SU-DHL-6 (cell line): ENCODE data around the gene SLC39A7.

Experiments
- H2AFZ ChIP-seq: fragments of 200-600 bp; sonication (generic); 2 replicates; pipeline ENCODE4 v1.6.1; 2014; ENCODE audit warnings: low read depth, mild to moderate bottlenecking, moderate library complexity, mixed read lengths, antibody characterized with exemption, low read length; ENCODE audit not compliant: severe bottlenecking
- H3F3A ChIP-seq: fragments of 200-600 bp; shearing (Covaris generic); 2 replicates; pipeline ENCODE4 v1.6.0; 2016; ENCODE audit warnings: antibody characterized with exemption, mild to moderate bottlenecking; ENCODE audit not compliant: insufficient read depth
- H3K27ac ChIP-seq: fragments of 200-600 bp; sonication (generic); 2 replicates; pipeline ENCODE4 v1.5.1; 2016; ENCODE audit warnings: low read depth, mild to moderate bottlenecking, low read length, moderate library complexity, mixed read lengths
- H3K27me3 ChIP-seq: fragments of 200-600 bp; sonication (generic), shearing (Covaris generic); 2 replicates; pipeline ENCODE4 v1.6.0; 2014; ENCODE audit warnings: mild to moderate bottlenecking, low read length
- H3K36me3 ChIP-seq: fragments of 200-600 bp; sonication (generic); 2 replicates; pipeline ENCODE4 v1.6.1; 2014; ENCODE audit warnings: mild to moderate bottlenecking, low read length, mixed read lengths
- H3K4me2 ChIP-seq: fragments of 300-600, 200-600 bp; shearing (Covaris generic), sonication (generic); 2 replicates; pipeline ENCODE4 v1.6.0; 2014; ENCODE audit warnings: low read length, low read depth, mild to moderate bottlenecking; ENCODE audit not compliant: poor library complexity, severe bottlenecking
- H3K4me3 ChIP-seq: fragments of 200-600 bp; sonication (generic); 2 replicates; pipeline ENCODE4 v1.5.1; 2014; ENCODE audit warnings: antibody characterized with exemption, low read length, mild to moderate bottlenecking, mixed read lengths; ENCODE audit not compliant: insufficient read depth, poor library complexity, severe bottlenecking
- H3K79me2 ChIP-seq: fragments of 200-600 bp; sonication (generic); 2 replicates; pipeline ENCODE4 v1.6.1; 2014; ENCODE audit warnings: mild to moderate bottlenecking, low read length, moderate library complexity; ENCODE audit not compliant: insufficient read depth
- H3K9ac ChIP-seq: fragments of 200-600 bp; sonication (generic); 2 replicates; pipeline ENCODE4 v1.7.0; 2014; ENCODE audit warnings: mild to moderate bottlenecking, low read length
- H3K9me2 ChIP-seq: fragments of 200-600 bp; sonication (generic); replicated peaks from 2 replicates; pipeline ENCODE4 v1.6.1; 2014; ENCODE audit warnings: low read length; ENCODE audit not compliant: insufficient read depth
- H3K9me3 ChIP-seq: fragments of 200-600 bp; sonication (generic); 2 replicates; pipeline ENCODE4 v1.6.1; 2014; ENCODE audit warnings: low read length, mixed read lengths; ENCODE audit not compliant: insufficient read depth
- H4K20me1 ChIP-seq: fragments of 200-600 bp; sonication (generic); 2 replicates; pipeline ENCODE4 v1.6.1; 2014; ENCODE audit warnings: low read depth, mild to moderate bottlenecking, antibody characterized with exemption, low read length, moderate library complexity, mixed read lengths
- CTCF ChIP-seq: fragments of 200-600 bp; sonication (generic); IDR thresholded peaks from one replicate; pipeline ENCODE4 v1.5.1; 2017; ENCODE audit warnings: antibody characterized with exemption, mild to moderate bottlenecking, low read length, moderate library complexity; ENCODE audit not compliant: insufficient read depth, poor library complexity, severe bottlenecking
- EZH2phosphoT487 ChIP-seq: fragments of 200-600 bp; sonication (generic), shearing (Covaris generic); conservative IDR thresholded peaks from 2 replicates; pipeline ENCODE4 v1.6.1; 2018; ENCODE audit warnings: mild to moderate bottlenecking, antibody characterized with exemption, low read length, moderate library complexity, mixed read lengths

Gene SLC39A7

GRCh38 chr6:33235221-33235634 is 34.6 kb downstream of the SLC39A7 start:
- Histone ChIP-seq H3K9ac (no peak overlapping the region), H3K79me2 (no peaks in the 10 kb centered on the region), H3K36me3 (no peaks in the 10 kb centered on the region), H3K27me3 (no peaks in the 10 kb centered on the region), H3K9me3 (no peaks in the 10 kb centered on the region), H3K4me2 (no peak overlapping the region), H2AFZ (no peak overlapping the region), H4K20me1 (no peaks in the 10 kb centered on the region), H3K9me2 (no peaks in the 10 kb centered on the region), H3F3A (no peaks in the 10 kb centered on the region), H3K27ac (no peak overlapping the region), H3K4me3 (no peak overlapping the region)
- TF ChIP-seq CTCF (no peak), EZH2phosphoT487 (no peak)

DNA sequence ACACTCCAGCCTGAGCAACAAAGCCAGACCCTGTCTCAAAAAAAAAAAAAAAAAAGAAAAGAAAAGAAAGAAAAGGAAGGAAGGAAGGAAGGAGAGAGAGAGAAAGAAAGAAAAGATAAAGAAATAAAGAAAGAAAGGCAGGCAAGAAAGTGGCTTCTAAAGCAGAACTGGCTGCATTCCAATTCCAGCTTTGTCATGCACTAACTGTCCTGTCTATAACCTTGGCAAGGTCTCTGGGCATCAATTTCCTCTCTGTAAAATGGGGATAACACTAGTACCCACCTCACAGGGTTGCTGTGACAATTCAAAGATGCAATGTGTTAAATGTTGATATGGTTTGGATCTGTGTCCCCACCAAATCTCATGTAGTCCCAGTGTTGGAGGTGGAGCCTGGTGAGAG is 35.7 kb downstream of the SLC39A7 start:
- Histone ChIP-seq H3K4me2 (no peak overlapping the region), H3K9ac (no peak overlapping the region)

DNA sequence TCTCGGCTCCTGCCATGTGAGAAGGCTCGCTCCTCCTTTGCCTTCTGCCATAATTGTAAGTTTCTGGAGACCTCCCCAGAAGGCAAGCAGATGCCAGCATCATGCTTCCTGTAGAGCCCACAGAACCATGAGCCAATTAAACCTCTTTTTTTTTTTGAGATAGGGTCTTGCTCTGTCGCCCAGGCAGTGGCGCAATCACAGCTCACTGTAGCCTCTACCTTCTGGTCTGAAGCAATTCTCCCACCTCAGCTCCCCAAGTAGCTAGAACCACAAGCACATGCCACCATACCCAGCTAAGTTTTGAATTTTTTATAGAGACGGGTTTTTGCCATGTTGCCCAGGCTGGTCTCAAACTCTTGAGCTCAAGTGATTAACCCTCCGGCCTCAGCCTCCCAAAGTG is 36.2 kb downstream of the SLC39A7 start:
- H3K27me3 ChIP-seq, result no peaks in the 10 kb centered on the region
- no peak for TF ChIP-seq CTCF
- TF ChIP-seq EZH2phosphoT487, result no peak
- H3K79me2 ChIP-seq, result no peaks in the 10 kb centered on the region
- H3K9me2 ChIP-seq, result no peaks in the 10 kb centered on the region
- no peaks in the 10 kb centered on the region for H4K20me1 ChIP-seq
- H3K4me2 ChIP-seq, result no peak overlapping the region
- no peaks in the 10 kb centered on the region for H3K9me3 ChIP-seq
- no peaks in the 10 kb centered on the region for H3K36me3 ChIP-seq
- no peak overlapping the region for H3K4me3 ChIP-seq
- no peaks in the 10 kb centered on the region for H3F3A ChIP-seq
- no peak overlapping the region for H3K9ac ChIP-seq
- no peak overlapping the region for H2AFZ ChIP-seq
- no peak overlapping the region for H3K27ac ChIP-seq

More for the DNA sequence above, 35.7 kb downstream of the SLC39A7 start:
- H3K79me2 ChIP-seq, result no peaks in the 10 kb centered on the region
- no peaks in the 10 kb centered on the region for H4K20me1 ChIP-seq
- H3K27me3 ChIP-seq, result no peaks in the 10 kb centered on the region
- no peaks in the 10 kb centered on the region for H3K9me2 ChIP-seq
- H3K4me3 ChIP-seq, result no peak overlapping the region
- TF ChIP-seq CTCF, result no peak
- no peak for TF ChIP-seq EZH2phosphoT487
- no peaks in the 10 kb centered on the region for H3K9me3 ChIP-seq
- H2AFZ ChIP-seq, result no peak overlapping the region
- H3F3A ChIP-seq, result no peaks in the 10 kb centered on the region
- H3K36me3 ChIP-seq, result no peaks in the 10 kb centered on the region
- H3K27ac ChIP-seq, result no peak overlapping the region

DNA sequence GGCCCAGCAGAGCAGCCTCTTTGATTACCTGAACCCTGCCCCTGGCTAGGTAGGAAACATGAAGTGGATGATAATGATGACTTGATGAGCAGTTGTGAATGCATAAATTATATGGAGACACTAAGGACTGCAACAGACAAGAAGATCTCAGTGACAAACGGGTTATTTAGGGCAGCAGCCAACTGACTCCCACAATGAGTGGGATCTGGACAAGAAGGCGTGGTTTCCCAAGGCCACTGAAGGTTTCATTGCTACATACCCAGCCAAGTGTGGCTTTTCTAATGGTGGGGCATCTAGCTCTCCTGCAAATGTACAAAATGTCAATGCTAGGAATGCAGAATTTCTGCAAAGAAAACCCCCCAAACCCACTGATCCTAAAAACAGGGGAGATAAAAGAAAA is 37.1 kb downstream of the SLC39A7 start:
- H3K4me2 ChIP-seq, result no peak overlapping the region
- no peaks in the 10 kb centered on the region for H3K9me3 ChIP-seq
- no peak overlapping the region for H3K9ac ChIP-seq
- H4K20me1 ChIP-seq, result no peaks in the 10 kb centered on the region
- H3K36me3 ChIP-seq, result no peaks in the 10 kb centered on the region
- H3F3A ChIP-seq, result no peaks in the 10 kb centered on the region
- no peak overlapping the region for H3K27ac ChIP-seq
- no peaks in the 10 kb centered on the region for H3K9me2 ChIP-seq
- H3K4me3 ChIP-seq, result no peak overlapping the region
- no peaks in the 10 kb centered on the region for H3K27me3 ChIP-seq
- TF ChIP-seq EZH2phosphoT487 (no peak), CTCF (no peak)
- no peaks in the 10 kb centered on the region for H3K79me2 ChIP-seq
- no peak overlapping the region for H2AFZ ChIP-seq
